ENCODE data around the gene THOC6. TPM values are rescaled to one million over a fixed set of nuclear protein-coding genes. Genes with fewer than 3 reads are reported as not detected.
A peak's percentile ranks its signal among the peaks of the same experiment; 100 is the strongest.
"Not testable (repeated sequence)": the region's sequence is repeated elsewhere in the genome, so short reads cannot be mapped to it uniquely, and the experiment has no call there.

THOC6 gene
- total and polyA plus RNA-seq, 9 of the 15 experiments (the other 6 are each of a cell fraction or from before 2014, with no cell fraction given): 2.5 to 65.4 (median 42.3) TPM

- in situ Hi-C loops (cut with MboI) (no loop called here), intact Hi-C loops (cut with micrococcal nuclease) (loop anchor here (5.0 to 10.0 kb wide), 2 partner anchors 47 to 120 kb away; no protein-coding TSS in a partner anchor)
- H2AFZ ChIP-seq (ENCODE audit: low read depth, low read length): no peak overlapping the region
- peaks cover 8 to 39% of the 10 kb centered on the region in 2 experiments for H3K4me1 ChIP-seq (replicated peaks in 1 of 2; ENCODE audit: control insufficient read depth in 2 of 2, insufficient read depth in 2 of 2, low read length in 2 of 2)
- POLR2A ChIA-PET: interaction anchor here (0.8 to 0.9 kb wide), 2 partner anchors 113 to 183 kb away, joined by 3 to 4 read pairs; no protein-coding TSS in a partner anchor
- FAIRE-seq (no peak), DNase-seq (ENCODE audit: extremely low read depth in 1 of 4, low spot score in 3 of 4) (no peak), ATAC-seq (no peak)
- H3K4me3 ChIP-seq: no peak overlapping the region
- no peaks in the 10 kb centered on the region for H3K9me3 ChIP-seq (replicated peaks; ENCODE audit: control insufficient read depth, insufficient read depth, low read depth, low read length)
- no peak overlapping the region for H3K9ac ChIP-seq (ENCODE audit: insufficient read depth in 1 of 2, low read depth in 2 of 2, low read length in 2 of 2)
- no peak overlapping the region for H3K27ac ChIP-seq (ENCODE audit: extremely low read depth, low read depth, low read length)
- TF ChIP-seq ZBTB26 (CRISPR knock-in tag; IDR thresholded peaks at IDR 0.05): no peak
- TF ChIP-seq BCOR (IDR thresholded peaks at IDR 0.05): peak; percentile 63; the same call in 1 of the 2 replicates
- peak; percentile 61 for TF ChIP-seq RBM25 (IDR thresholded peaks at IDR 0.05; ENCODE audit: low read depth, low read length, severe bottlenecking)
- TF ChIP-seq COPS2 (conservative IDR thresholded peaks at IDR 0.05): no peak
- peak; percentile 35; the same call in 1 of the 2 replicates for TF ChIP-seq POLR2G (IDR thresholded peaks at IDR 0.05; ENCODE audit: low read depth, low read length)
- H3K4me2 ChIP-seq (ENCODE audit: insufficient read depth, low read length): no peak overlapping the region
- BruUV-seq (replicated peaks): no TSS peak
- CTCF ChIA-PET (ENCODE audit: low intra/inter-chr PET ratio): interaction anchor here (0.6 kb wide), 1 partner anchor 77 kb away, joined by 3 read pairs; no protein-coding TSS in a partner anchor
- H3K9me1 ChIP-seq (ENCODE audit: control insufficient read depth, insufficient read depth, low read length): peaks cover 4% of the 10 kb centered on the region
- H3K36me3 ChIP-seq (ENCODE audit: control insufficient read depth, insufficient read depth, low read length): no peaks in the 10 kb centered on the region
- H3K27me3 ChIP-seq (ENCODE audit: control insufficient read depth in 2 of 2, insufficient read depth in 2 of 2, low read length in 2 of 2): peaks cover 0 to 8% of the 10 kb centered on the region in 2 experiments; a peak in 2 of 5 replicates
- 47% methylated on average over 17 of the region's 17 CpGs for WGBS (ENCODE audit: insufficient coverage, low coverage, missing lambda C conversion rate)
- H3K79me2 ChIP-seq (ENCODE audit: control insufficient read depth, insufficient read depth, low read length): peaks cover 2% of the 10 kb centered on the region; the same call in 2 of the 3 replicates
- H4K20me1 ChIP-seq (replicated peaks; ENCODE audit: control insufficient read depth, insufficient read depth, low read length): 0 out of 2 replicates have a peak, but pooled peaks cover 3% of the 10 kb centered on the region
Measured at GRCh38 chr16:3054965-3055733, 31.3 kb downstream of the THOC6 start.

- BruUV-seq (replicated peaks); H3K9me1 ChIP-seq (ENCODE audit: control insufficient read depth, insufficient read depth, low read length); H3K9ac ChIP-seq (ENCODE audit: insufficient read depth in 1 of 2, low read depth in 2 of 2, low read length in 2 of 2); H2AFZ ChIP-seq (ENCODE audit: low read depth, low read length); H3K36me3 ChIP-seq (ENCODE audit: control insufficient read depth, insufficient read depth, low read length); ATAC-seq; H3K79me2 ChIP-seq (ENCODE audit: control insufficient read depth, insufficient read depth, low read length); FAIRE-seq; DNase-seq (ENCODE audit: extremely low read depth in 1 of 4, low spot score in 3 of 4); in situ Hi-C loops (cut with MboI); H3K27me3 ChIP-seq (ENCODE audit: control insufficient read depth in 2 of 2, insufficient read depth in 2 of 2, low read length in 2 of 2); H4K20me1 ChIP-seq (replicated peaks; ENCODE audit: control insufficient read depth, insufficient read depth, low read length); H3K27ac ChIP-seq (ENCODE audit: extremely low read depth, low read depth, low read length); H3K9me3 ChIP-seq (replicated peaks; ENCODE audit: control insufficient read depth, insufficient read depth, low read depth, low read length); H3K4me2 ChIP-seq (ENCODE audit: insufficient read depth, low read length); H3K4me3 ChIP-seq: not testable (repeated sequence)
- H3K4me1 ChIP-seq (replicated peaks in 1 of 2; ENCODE audit: control insufficient read depth in 2 of 2, insufficient read depth in 2 of 2, low read length in 2 of 2): peaks cover 8 to 38% of the 10 kb centered on the region in 2 experiments
- POLR2A ChIA-PET: interaction anchor here (0.8 to 0.9 kb wide), 3 partner anchors 27 to 182 kb away, joined by 3 to 4 read pairs (median 3); no protein-coding TSS in a partner anchor
- intact Hi-C loops (cut with micrococcal nuclease): loop anchor here (5.0 to 10.0 kb wide), 2 partner anchors 47 to 119 kb away; no protein-coding TSS in a partner anchor
- WGBS (ENCODE audit: insufficient coverage, low coverage, missing lambda C conversion rate): 54% methylated on average over 9 of the region's 9 CpGs
- CTCF ChIA-PET (ENCODE audit: low intra/inter-chr PET ratio): interaction anchor here (0.6 kb wide), 1 partner anchor 76 kb away, joined by 3 read pairs; no protein-coding TSS in a partner anchor
Measured at GRCh38 chr16:3055734-3056115, 31.9 kb downstream of the THOC6 start.

All from K562 (cell line).